ENCODE results near the gene ADAMTSL3.

ADAMTSL3 gene

DNA sequence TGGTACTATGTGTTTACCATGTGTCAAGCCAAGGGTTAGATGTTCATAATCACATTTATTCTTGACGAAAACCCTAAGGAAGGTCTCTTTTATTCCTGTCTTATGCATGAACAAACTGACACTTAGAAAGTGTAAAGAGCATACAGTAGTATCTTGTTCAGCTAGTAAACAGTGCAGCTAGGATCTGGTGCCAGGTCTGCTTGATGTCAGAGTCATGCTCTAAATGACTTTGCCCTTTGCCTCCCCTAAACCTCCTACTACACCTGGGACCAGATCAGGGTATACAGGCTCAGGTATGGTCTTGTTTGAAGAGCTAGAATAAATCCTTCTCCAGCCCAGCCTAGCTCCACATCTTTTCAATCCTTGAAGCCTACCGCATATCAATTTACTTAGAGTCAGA lies 232.4 kb downstream of the ADAMTSL3 start:
- no peak for DNase-seq (ENCODE audit: low spot score)

DNA sequence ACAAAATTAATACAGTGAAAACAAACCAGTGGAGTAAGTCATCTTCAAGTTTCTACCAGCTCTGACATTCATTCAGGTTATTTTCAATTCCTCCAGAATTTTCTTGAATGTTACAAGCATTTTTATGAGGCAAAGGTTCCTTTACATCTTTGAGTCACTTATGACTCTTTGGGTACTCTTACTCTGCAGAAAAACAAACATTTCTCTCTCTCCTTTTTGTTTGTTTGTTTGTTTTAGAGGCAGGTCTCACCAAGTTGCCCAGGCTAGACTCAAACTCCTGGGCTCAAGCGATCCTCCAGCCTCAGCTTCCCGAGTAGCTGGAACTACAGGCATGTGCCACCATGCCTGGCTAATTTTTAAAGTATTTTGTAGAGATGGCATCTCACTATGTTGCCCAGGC lies 233.5 kb downstream of the ADAMTSL3 start:
- DNase-seq (ENCODE audit: low spot score), result no peak

DNA sequence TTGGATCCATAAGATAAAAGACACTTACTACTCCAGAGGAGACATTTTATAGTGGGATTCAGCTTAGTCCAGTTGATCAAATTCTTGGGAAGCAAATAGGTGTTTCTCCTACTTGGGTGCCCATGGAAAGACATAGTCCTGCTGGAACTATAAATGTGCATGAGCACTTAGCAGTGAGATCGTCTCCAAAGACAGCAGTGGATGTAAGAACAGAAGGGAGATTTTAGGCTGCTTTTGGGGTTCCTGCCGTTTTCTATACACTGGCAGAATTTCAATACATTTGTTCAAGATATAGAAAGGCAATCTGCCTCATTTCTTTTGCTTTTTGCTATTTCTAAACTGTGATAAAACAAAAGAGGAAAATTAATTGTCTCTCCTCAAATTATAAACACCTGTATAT lies 234.0 kb downstream of the ADAMTSL3 start:
- no peak for DNase-seq (ENCODE audit: low spot score)

DNA sequence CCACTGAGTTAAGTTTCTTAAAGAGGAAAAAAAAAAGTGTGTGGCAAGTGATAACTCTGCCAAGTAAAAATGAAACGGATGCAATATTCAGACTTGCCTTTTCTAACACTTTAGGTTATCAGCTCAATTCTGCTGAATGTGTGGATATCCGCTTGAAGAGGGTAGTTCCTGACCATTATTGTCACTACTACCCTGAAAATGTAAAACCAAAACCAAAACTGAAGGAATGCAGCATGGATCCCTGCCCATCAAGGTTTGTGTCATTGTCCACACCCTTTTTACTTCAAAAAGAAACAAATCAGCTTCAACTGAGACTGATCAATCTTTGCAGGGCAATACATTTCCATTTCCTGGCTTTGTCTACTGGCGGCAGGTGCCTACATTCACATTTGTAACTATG lies 236.1 kb downstream of the ADAMTSL3 start:
- DNase-seq (ENCODE audit: low spot score), result no peak

DNA sequence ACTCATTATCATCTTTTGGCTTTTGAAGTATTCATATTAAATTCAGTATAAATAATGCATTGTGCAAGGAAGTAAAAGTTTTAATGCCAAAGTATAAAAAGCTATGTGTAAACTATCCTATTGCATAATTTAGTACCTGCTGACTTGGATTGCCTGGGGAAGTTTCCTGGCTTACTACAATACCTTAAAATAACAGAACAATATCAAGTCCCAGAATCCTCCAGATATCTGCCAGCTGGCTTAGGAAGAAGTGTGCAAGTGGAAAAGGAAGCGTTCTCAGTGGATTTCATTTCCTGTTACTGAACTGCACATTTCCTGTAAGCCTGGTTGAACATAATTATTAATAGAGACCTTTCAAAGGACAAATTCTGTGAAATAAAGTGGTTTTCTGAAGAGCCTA lies 236.7 kb downstream of the ADAMTSL3 start:
- no peak for DNase-seq (ENCODE audit: low spot score)

DNA sequence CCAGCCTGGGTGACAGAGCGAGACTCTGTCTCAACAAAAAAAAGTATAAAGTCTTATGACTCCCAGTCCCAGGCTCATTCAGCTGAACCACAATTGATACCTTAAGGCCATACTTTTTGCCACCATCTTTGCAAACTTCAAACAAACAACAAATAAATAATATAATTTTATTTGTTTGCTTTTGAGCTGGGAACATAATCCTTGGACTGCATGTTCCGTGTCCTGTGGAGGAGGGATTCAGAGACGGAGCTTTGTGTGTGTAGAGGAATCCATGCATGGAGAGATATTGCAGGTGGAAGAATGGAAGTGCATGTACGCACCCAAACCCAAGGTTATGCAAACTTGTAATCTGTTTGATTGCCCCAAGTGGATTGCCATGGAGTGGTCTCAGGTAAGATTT lies 238.6 kb downstream of the ADAMTSL3 start:
- DNase-seq (ENCODE audit: low spot score), result no peak

DNA sequence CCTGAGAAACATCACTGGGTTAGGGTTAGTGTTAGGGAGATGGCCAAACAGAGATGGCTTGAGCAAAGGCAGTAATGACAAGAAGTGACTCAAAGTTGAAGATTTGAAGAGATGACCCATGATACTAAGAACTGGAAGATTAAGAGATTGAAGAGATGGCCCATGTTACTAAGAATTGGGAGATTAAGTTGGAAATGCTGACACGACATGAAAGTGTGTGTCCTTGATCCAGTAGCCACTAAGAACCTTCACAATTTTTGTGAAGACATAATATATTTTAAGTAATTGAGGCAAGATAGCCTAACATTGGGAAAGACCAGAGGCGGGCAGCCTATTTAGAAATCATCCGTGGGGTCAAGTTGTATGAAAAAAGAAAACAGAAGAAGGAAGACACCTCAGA lies 239.4 kb downstream of the ADAMTSL3 start:
- no peak for DNase-seq (ENCODE audit: low spot score)

DNA sequence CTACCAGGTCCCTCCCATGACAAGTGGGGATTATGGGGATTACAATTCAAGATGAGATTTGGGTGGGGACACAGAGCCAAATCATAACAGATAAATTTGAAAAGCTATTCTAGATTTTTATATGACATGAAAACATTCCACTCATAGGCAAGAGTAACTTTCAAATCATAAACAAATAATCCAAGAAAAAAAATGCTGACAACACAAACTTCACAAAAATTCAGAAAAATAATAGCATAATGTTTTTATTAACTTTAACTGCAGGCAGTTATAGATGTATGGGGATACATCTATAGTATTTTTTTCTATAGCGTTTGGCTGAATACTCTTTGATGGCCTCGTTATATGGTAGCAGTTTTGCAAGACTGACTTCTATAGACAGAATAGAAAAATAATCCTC lies 243.1 kb downstream of the ADAMTSL3 start:
- DNase-seq (ENCODE audit: low spot score), result no peak

DNA sequence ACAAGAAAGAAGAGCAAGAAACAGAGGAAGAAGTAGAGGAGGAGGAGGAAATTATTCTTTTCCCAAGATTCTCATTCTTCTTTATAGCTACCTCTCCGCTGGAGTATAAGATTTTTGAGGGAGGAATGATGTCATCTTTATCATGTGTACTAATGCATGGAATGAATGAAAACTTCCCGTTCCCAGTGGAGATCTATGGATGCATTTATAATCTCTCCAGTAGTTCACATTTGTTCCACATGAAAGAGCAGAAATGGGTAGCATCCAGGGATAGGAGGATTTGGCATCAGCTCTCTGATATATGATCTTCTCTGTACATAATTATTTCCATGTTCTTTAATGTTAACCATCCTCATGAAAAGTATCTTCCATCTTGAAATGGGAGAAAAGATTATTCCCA lies 244.4 kb downstream of the ADAMTSL3 start:
- DNase-seq (ENCODE audit: low spot score), result no peak

DNA sequence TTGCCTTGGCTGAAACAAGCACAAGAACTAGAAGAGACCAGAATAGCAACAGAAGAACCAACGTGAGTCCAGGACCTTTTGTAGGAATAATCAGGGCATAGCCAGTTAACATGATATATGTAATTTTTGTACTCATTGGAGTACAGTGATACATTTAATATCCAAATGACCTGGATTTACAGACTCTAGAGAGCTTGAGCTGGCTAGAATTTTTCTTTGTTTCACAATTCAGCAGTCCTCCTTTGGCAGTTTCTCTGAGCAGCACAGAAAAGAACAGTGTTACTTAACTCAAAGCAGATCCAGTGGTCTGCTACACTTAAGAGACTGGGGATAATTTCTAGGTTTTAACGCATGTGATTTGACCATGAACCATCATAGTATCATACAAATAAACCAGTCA lies 245.7 kb downstream of the ADAMTSL3 start:
- DNase-seq (ENCODE audit: low spot score), result no peak

DNA sequence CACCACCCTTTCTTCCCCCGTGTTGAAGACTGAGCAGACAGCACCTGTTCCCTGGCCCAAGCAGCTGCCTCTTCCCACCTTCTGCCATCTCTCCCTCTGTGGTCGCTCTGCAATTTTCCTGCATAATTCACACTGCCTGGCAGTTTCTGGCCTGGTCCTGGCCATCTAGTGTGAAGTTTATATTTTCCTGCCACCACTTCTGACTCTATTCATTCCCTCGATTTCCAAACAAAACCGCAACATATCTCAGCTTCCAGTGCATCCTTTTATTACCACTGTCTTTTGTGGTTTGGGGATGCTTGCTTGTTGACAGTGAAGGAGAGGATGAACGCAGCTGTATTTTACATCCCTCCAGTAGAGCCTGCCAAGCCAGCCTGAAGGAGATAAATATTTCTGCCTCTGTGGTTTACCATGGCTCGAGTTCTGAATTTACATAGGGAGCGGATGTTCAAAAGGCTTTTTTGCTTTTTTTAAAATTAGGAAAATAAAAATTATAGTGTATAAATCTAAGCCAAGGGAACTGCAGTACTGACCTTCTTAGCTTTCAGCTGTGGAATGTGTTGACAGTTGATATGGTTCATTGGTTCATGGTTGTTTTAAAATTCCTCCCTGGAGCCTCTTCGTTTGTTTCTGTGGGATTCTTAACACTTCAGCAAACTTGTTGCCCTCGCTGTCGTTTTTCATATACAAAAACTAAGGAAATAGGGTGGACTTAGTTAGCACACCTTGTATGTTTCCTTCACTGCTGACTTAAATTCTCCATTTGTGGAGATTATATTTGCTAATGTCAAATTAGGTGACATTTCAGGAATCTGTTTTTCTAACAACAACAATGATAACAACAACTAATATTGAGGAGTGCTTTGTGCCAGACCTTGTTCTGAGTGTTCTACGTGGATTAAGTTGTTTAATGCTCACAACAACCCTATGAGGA lies 250.5 kb downstream of the ADAMTSL3 start:
- peak; percentile 58 for DNase-seq (ENCODE audit: low spot score)

DNA sequence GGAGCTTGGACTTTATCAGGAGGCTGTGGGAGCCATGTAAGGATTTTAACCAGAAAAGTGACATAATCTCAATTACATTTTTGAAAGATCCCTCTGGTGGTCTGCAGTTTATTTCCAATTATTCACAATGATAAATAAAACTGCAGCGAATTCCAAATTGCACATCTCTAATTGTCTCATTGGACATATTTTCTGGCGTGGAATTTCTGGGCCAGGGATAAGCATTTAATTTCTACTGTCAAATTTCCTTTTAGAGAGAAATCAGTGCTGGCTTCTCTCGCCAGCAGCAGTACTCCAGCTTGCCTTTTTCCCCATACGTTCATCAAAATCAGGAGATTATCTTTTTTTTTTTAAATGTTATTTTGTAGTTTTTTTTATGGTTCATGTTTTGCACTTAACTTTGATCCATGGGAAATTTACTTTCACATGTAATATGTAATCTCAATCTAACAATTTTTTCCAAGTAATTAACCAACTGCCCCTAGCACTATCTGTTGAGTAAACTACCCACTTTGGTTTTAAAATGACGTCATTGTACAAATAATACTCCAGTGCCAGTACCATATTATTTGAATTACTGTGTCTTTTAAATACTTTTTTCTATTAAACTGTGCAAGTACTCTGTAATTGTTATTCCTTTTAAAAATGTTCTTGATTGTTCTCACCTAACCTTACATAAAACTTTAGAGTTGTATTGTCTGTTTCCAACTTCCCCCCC lies 251.8 kb downstream of the ADAMTSL3 start:
- no peak for DNase-seq (ENCODE audit: low spot score)

DNA sequence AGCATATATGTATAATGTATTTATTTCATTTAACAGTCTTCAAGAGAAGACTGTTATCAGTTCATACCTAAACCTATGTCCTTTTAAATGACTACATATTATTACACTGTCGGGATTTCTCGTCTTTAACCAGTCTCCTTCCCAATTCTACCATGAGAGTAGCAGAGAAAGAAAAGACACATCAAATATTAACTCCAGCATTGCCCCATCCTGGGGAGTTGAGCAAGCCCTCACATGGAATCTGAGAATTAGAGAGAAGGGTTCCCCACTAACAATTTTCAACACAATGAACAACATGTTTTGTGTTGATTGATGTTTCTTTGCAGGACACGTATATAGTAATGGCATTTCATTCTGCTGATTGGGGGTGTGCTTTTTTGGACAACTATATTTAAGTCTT lies 257.4 kb downstream of the ADAMTSL3 start:
- no peak for DNase-seq (ENCODE audit: low spot score)

DNA sequence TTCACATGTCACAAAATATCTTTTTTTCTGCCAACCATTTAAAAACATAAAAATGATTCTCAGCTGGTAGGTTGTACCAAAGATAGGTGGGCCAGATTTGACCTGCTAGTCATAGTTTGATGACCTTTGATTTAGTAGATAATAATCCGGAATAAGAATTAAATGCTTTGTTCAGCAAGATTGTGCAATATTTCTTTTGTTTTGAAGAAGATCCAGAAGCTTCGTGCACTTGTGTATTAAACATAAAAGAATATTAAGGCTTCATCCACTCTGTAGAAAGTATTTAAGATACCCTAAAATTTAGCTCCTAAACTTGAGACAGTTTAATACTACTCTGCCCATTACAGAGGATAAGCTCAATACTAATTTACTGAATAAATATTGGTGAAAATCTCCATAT lies 258.4 kb downstream of the ADAMTSL3 start:
- no peak for DNase-seq (ENCODE audit: low spot score)

DNA sequence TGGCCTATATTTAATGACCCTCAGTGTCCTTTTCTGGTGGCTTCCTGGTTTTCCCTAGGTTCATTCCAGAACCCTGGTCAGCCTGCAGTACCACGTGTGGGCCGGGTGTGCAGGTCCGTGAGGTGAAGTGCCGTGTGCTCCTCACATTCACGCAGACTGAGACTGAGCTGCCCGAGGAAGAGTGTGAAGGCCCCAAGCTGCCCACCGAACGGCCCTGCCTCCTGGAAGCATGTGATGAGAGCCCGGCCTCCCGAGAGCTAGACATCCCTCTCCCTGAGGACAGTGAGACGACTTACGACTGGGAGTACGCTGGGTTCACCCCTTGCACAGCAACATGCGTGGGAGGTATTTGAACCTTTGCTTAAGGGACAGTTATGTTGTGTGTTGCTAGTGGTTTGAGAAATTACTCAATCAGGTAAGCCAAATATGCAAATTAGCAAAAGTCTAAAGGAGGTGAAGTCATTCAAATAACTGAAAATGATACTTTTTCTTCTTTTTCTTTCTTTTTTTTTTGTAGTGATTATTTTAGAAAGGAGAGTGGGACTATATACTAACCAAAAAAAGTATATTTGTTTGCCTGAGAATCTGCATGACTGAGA lies 259.2 kb downstream of the ADAMTSL3 start:
- DNase-seq (ENCODE audit: low spot score), result no peak

DNA sequence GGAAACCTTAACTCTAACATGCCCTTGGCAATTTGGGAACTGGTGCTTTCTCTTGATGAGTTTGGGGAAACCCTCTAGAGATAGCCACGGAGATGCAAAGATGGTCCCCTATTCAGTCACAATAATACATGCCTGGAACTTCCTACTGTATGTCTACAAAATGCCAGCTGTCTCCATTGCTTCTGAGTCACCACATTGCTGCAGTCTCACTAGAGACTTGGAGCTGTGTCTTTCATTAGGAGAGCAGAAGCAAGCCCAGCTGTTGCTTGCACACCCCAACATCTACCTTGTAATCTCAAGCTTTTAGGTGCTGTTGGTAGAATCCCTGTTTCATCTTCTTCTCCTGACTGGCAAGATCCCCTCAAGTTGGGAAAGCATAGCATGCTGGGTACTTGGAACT lies 261.0 kb downstream of the ADAMTSL3 start:
- DNase-seq (ENCODE audit: low spot score), result no peak

DNA sequence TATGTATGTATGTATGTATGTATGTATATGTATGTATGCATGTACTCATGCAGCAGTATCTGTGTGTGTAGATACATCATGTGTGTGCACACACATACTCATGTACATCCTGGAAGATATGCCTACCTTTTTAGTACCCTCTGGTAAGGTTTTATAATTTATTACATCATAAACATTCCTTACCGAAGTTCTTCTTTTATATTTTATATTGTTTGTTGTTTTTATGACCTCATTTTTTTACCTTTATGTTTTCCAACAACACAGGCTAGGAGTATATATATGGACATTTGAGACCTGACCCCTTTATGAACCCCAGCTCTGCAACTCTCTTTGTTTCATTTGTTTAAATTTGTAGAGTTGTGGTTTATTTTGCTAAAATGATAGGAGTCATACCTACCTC lies 263.5 kb downstream of the ADAMTSL3 start:
- no peak for DNase-seq (ENCODE audit: low spot score)

DNA sequence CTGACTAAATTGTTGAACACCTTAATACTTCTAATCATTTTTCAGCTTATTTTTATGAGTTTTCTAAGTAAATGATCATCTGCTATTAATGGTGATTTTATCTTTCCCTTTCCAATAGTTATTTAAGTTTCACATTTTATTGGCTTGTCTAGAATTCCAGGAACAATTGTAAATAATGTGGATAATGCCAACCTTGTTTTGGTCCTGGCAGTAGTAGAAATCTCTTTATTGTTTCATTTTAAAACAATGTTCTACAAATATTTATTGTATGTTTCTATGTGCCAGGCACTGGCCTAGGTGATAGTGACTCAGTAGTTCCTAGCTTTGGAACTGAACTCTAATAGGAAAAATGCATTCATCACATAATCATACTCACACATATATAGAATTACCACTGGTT lies 264.1 kb downstream of the ADAMTSL3 start:
- DNase-seq (ENCODE audit: low spot score), result no peak

DNA sequence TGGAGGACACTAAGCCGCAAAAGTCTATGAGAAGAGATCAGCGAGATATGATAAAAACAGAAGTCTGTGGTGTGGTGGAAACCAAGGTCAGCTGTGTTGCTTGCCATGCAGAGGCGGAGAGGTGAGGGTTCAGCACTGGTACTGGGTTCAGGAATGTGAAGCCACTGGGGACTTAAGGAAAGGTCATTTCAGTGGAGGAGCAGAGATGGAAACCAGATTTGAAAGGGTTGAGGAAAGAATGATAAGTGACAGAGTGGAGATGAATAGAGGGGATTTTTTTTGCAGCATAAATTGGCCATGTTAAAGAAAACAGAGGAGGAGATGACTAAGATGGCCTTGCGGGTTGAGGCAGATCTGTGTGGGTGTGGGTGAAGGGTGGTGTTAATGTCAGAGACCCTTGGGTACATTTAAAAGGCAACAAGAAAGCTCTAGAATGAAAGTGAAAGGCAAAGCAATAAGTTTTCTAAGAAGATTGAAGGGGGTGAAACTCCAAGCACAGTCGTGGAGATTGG lies 265.5 kb downstream of the ADAMTSL3 start:
- no peak for DNase-seq (ENCODE audit: low spot score)

DNA sequence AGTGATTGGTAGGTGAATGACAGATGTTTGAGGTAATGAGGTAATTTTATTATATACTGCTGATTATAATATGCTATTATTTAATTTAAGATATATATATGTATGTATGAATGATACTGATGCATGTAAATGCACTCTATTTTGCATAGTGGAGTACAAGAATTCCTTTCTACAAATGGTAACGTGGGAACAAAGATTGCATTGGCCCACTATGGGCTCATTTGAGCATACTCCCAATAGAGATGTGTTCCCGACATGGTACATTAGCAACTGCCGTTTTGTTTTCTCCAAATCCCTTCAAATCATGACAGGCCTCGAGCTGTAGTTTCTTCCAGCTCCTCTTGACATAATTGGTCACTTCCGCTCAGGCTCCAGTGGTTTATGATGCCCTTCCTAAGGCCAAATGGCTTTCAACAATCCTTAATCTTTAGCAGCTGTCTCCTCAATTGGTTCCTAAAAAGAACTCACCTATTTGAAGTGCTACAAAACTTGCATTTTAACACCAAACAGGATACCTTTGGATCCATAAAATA lies 266.1 kb downstream of the ADAMTSL3 start:
- no peak for DNase-seq (ENCODE audit: low spot score)

DNA sequence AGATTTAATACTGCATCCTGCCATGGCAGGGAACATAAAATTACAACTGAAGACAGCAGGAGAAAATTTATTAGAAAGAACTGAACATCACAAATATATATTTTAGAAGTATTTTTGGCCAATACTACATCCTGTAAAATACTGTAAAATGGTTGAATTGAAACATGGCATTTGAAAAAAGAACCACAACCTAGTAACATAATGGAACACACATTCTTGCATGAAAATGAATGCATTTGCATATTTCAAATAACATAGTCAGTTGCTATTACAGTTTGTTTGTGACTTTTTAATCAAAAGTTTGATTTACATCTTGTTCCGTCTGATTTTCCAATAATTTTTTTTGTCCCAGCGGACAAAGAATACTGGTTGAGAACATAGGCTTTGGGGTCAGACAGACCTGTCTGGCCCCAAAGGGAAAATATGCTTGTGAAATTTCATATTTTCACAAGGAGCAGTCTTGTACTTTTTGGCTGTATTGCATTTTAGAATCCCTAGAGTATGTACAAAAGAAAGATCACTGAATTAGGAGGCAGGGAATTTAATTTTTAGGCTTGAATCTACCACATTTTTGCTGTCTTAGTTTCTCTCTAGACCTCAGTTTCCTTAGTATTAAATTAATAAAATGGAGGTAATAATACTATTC lies 268.8 kb downstream of the ADAMTSL3 start:
- DNase-seq (ENCODE audit: low spot score), result no peak

DNA sequence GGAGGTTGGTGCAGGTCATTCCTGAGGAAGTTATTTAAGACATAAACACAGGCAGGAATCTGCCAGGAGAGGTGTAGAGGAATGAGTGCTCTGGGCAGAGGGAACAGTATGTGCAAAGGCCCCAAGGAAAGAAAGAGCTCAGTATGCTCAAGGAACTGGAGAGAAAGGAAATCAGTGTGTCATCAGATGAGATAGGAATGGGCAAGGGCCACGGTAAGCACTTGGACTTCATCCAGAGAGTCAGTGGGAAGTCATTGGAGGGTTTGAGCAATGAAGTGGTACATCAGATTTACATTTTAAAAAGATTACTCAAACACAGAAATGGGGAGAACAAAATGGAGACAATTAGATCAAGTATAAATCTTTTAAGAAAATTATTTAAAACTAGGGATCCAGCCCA lies 272.2 kb downstream of the ADAMTSL3 start:
- DNase-seq (ENCODE audit: low spot score), result no peak
